Measurements from ENCODE around the gene NRG4.

DNA sequence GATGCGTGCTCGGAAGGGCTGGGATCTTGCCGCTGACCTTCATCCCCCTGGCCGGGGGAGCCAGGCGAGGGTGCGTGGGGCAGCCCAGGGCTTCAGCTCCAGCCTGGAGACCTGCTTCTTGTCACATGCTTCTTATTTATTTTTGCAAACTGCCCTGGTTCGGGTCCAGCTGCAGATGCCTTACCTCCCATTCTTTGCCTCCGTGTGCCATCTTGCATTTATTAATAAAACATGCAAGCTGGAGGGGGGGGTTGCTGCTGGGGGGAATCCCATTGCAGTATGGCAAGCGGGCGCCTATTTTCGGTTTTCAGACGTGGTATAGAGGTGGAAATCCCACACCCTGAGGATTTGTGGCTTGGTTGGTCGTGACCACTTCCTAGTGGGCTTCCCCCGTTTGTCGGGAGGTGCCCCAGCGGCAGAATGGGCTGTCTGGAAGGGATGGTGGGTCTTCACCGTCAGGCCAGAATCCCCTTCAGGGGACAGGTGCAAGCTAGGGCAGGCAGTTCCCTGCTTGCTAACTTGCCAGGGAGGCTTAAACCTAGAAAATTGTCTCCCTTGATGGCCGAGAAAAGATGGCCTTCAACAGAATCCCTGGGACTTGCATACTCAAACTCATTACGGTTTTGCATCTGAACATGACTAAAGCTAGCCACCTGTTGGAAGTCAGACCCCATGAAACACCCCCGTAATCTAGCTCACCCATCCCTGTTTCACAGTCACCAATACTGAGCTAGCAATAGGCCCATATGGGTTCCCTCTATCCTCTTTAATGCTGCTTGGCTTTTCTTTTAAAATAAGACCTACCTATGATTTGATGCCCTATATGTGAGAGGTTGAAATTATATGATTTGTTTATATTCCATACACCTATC lies 48.1 kb upstream of the NRG4 start:
- TF ChIP-seq, protein P1, sequence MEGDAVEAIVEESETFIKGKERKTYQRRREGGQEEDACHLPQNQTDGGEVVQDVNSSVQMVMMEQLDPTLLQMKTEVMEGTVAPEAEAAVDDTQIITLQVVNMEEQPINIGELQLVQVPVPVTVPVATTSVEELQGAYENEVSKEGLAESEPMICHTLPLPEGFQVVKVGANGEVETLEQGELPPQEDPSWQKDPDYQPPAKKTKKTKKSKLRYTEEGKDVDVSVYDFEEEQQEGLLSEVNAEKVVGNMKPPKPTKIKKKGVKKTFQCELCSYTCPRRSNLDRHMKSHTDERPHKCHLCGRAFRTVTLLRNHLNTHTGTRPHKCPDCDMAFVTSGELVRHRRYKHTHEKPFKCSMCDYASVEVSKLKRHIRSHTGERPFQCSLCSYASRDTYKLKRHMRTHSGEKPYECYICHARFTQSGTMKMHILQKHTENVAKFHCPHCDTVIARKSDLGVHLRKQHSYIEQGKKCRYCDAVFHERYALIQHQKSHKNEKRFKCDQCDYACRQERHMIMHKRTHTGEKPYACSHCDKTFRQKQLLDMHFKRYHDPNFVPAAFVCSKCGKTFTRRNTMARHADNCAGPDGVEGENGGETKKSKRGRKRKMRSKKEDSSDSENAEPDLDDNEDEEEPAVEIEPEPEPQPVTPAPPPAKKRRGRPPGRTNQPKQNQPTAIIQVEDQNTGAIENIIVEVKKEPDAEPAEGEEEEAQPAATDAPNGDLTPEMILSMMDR (IDR thresholded peaks at IDR 0.05 in 2 of 3, conservative IDR thresholded peaks at IDR 0.05 in 1 of 3; ENCODE audit: borderline replicate concordance in 1 of 3, insufficient read depth in 1 of 3, low read depth in 2 of 3, low read length in 2 of 3), result no peak
- TF ChIP-seq CEBPB (IDR thresholded peaks at IDR 0.05; ENCODE audit: low read depth), result no peak
- no peak for TF ChIP-seq JUND (IDR thresholded peaks at IDR 0.05)
- no peak for TF ChIP-seq ELF1 (IDR thresholded peaks at IDR 0.05; ENCODE audit: borderline replicate concordance, low read depth)
- TF ChIP-seq POLR2AphosphoS5 (IDR thresholded peaks at IDR 0.05; ENCODE audit: low read depth, low read length), result no peak
- TF ChIP-seq, protein P2, sequence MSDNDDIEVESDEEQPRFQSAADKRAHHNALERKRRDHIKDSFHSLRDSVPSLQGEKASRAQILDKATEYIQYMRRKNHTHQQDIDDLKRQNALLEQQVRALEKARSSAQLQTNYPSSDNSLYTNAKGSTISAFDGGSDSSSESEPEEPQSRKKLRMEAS (IDR thresholded peaks at IDR 0.05), result no peak
- no peak for TF ChIP-seq EZH2phosphoT487 (IDR thresholded peaks at IDR 0.05; ENCODE audit: borderline replicate concordance)
- TF ChIP-seq, protein P3, sequence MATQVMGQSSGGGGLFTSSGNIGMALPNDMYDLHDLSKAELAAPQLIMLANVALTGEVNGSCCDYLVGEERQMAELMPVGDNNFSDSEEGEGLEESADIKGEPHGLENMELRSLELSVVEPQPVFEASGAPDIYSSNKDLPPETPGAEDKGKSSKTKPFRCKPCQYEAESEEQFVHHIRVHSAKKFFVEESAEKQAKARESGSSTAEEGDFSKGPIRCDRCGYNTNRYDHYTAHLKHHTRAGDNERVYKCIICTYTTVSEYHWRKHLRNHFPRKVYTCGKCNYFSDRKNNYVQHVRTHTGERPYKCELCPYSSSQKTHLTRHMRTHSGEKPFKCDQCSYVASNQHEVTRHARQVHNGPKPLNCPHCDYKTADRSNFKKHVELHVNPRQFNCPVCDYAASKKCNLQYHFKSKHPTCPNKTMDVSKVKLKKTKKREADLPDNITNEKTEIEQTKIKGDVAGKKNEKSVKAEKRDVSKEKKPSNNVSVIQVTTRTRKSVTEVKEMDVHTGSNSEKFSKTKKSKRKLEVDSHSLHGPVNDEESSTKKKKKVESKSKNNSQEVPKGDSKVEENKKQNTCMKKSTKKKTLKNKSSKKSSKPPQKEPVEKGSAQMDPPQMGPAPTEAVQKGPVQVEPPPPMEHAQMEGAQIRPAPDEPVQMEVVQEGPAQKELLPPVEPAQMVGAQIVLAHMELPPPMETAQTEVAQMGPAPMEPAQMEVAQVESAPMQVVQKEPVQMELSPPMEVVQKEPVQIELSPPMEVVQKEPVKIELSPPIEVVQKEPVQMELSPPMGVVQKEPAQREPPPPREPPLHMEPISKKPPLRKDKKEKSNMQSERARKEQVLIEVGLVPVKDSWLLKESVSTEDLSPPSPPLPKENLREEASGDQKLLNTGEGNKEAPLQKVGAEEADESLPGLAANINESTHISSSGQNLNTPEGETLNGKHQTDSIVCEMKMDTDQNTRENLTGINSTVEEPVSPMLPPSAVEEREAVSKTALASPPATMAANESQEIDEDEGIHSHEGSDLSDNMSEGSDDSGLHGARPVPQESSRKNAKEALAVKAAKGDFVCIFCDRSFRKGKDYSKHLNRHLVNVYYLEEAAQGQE (IDR thresholded peaks at IDR 0.05; ENCODE audit: low read depth), result no peak
- no peak for TF ChIP-seq POLR2A (IDR thresholded peaks at IDR 0.05; ENCODE audit: borderline replicate concordance, extremely low read depth, insufficient read depth, insufficient read length)
- no peak for TF ChIP-seq ZNF274 (IDR thresholded peaks at IDR 0.05; ENCODE audit: low read depth, low read length)
- TF ChIP-seq SP1 (IDR thresholded peaks at IDR 0.05; ENCODE audit: low read depth), result no peak

All from HCT116 (cell line).